WTC11 (cell line): Measurements from ENCODE around the gene SLC2A4RG.

Source experiments
- CBFB ChIP-seq: sonication (generic); formaldehyde crosslinking; IDR thresholded peaks from 2 replicates; pipeline ENCODE4 v1.8.1; 2022; ENCODE audit warnings: mild to moderate bottlenecking, low read depth, missing genetic modification reagents
- CREM ChIP-seq: sonication (generic); formaldehyde crosslinking; IDR thresholded peaks from 2 replicates; pipeline ENCODE4 v1.8.1; 2022; ENCODE audit warnings: mild to moderate bottlenecking, missing genetic modification reagents, moderate library complexity
- CTCF ChIP-seq: fragments of 200-600 bp; IDR thresholded peaks from 2 replicates; pipeline ENCODE4 v1.8.0; 2022; ENCODE audit warnings: antibody characterized with exemption
- ELF4 ChIP-seq: sonication (generic); formaldehyde crosslinking; IDR thresholded peaks from 2 replicates; pipeline ENCODE4 v1.8.1; 2022; ENCODE audit warnings: low read depth, mild to moderate bottlenecking, moderate library complexity, missing genetic modification reagents
- FOXK1 ChIP-seq: sonication (generic); formaldehyde crosslinking; IDR thresholded peaks from 2 replicates; pipeline ENCODE4 v1.8.0; 2022; ENCODE audit warnings: mild to moderate bottlenecking, moderate library complexity, missing genetic modification reagents
- FOXP1 ChIP-seq: sonication (generic); formaldehyde crosslinking; IDR thresholded peaks from 2 replicates; pipeline ENCODE4 v1.8.0; 2022; ENCODE audit warnings: missing genetic modification reagents, mild to moderate bottlenecking, moderate library complexity, borderline replicate concordance
- IRF2 ChIP-seq: sonication (generic); formaldehyde crosslinking; IDR thresholded peaks from 2 replicates; pipeline ENCODE4 v1.8.0; 2022; ENCODE audit warnings: low read depth, missing genetic modification reagents, borderline replicate concordance
- KAT7 ChIP-seq: sonication (generic); formaldehyde crosslinking; IDR thresholded peaks from 2 replicates; pipeline ENCODE4 v1.8.1; 2023; ENCODE audit warnings: missing genetic modification reagents, mild to moderate bottlenecking, borderline replicate concordance
- MYBL2 ChIP-seq: sonication (generic); formaldehyde crosslinking; IDR thresholded peaks from 2 replicates; pipeline ENCODE4 v1.8.1; 2023; ENCODE audit warnings: mild to moderate bottlenecking, moderate library complexity, missing genetic modification reagents
- NFYB ChIP-seq: sonication (generic); formaldehyde crosslinking; conservative IDR thresholded peaks from 2 replicates; pipeline ENCODE4 v1.8.0; 2022; ENCODE audit warnings: low read depth, missing genetic modification reagents
- ZNF232 ChIP-seq: sonication (generic); formaldehyde crosslinking; IDR thresholded peaks from 2 replicates; pipeline ENCODE4 v1.8.0; 2022; ENCODE audit warnings: mild to moderate bottlenecking, missing genetic modification reagents
- ZNF423 ChIP-seq: fragments of 250-450 bp; sonication (Bioruptor Pico); IDR thresholded peaks from 2 replicates; pipeline ENCODE4 v2.1.2; 2022; ENCODE audit warnings: mild to moderate bottlenecking, moderate library complexity

- no peak for TF ChIP-seq CTCF
- TF ChIP-seq CREM = no peak
- no peak for TF ChIP-seq NFYB
- no peak for TF ChIP-seq MYBL2 (CRISPR knock-in tag)
- TF ChIP-seq KAT7 (CRISPR knock-in tag) = no peak
- TF ChIP-seq ELF4 = no peak
- no peak for TF ChIP-seq FOXP1 (CRISPR knock-in tag)
- TF ChIP-seq ZNF232 = no peak
- TF ChIP-seq IRF2 (CRISPR knock-in tag) = no peak
- no peak for TF ChIP-seq CBFB
- no peak for TF ChIP-seq FOXK1 (CRISPR knock-in tag)
- no peak for TF ChIP-seq ZNF423 (CRISPR knock-in tag)
Observed at GRCh38 chr20:63740070-63740626, 572 bp downstream of the SLC2A4RG start.
